KMS-11 (cell line): ENCODE data around the gene ZNF629.

Experiments
- H2AFZ ChIP-seq: fragments of 200-600 bp; sonication (generic); 2 replicates; pipeline ENCODE4 v1.6.1; 2016; ENCODE audit warnings: antibody characterized with exemption, mixed run types, low read depth
- H3K27ac ChIP-seq: fragments of 200-600 bp; sonication (generic); 2 replicates; pipeline ENCODE4 v1.6.1; 2016; ENCODE audit warnings: mild to moderate bottlenecking, mixed run types
- H3K27me3 ChIP-seq: fragments of 200-600 bp; sonication (generic); 2 replicates; pipeline ENCODE4 v1.6.1; 2017; ENCODE audit warnings: mild to moderate bottlenecking, low read depth, mixed run types, moderate library complexity; ENCODE audit not compliant: insufficient read depth
- H3K36me3 ChIP-seq: fragments of 200-600 bp; sonication (generic); 2 replicates; pipeline ENCODE4 v1.6.1; 2017; ENCODE audit warnings: mild to moderate bottlenecking, mixed run types; ENCODE audit not compliant: insufficient read depth
- H3K4me1 ChIP-seq: fragments of 200-600 bp; sonication (generic); 2 replicates; pipeline ENCODE4 v1.6.1; 2016; ENCODE audit warnings: mild to moderate bottlenecking, low read depth, mixed run types; ENCODE audit not compliant: poor library complexity, severe bottlenecking
- H3K4me2 ChIP-seq: fragments of 200-600 bp; sonication (generic); 2 replicates; pipeline ENCODE4 v1.7.0; 2016; ENCODE audit warnings: mild to moderate bottlenecking, mixed run types
- H3K4me3 ChIP-seq: fragments of 200-600 bp; sonication (generic); IDR thresholded peaks from 2 replicates; pipeline ENCODE4 v1.6.1; 2017; ENCODE audit warnings: low read depth, low read length, mixed read lengths; ENCODE audit not compliant: insufficient read depth
- H3K79me2 ChIP-seq: fragments of 200-600 bp; sonication (generic); 2 replicates; pipeline ENCODE4 v1.6.1; 2016; ENCODE audit warnings: low read depth, mixed run types; ENCODE audit not compliant: insufficient read depth
- H3K9ac ChIP-seq: fragments of 200-600 bp; sonication (generic); 2 replicates; pipeline ENCODE4 v1.6.1; 2016; ENCODE audit warnings: mild to moderate bottlenecking, mixed run types
- H4K20me1 ChIP-seq: fragments of 200-600 bp; sonication (generic); 2 replicates; pipeline ENCODE4 v1.6.1; 2016; ENCODE audit warnings: mild to moderate bottlenecking, mixed run types; ENCODE audit not compliant: insufficient read depth
- CTCF ChIP-seq: fragments of 200-600 bp; sonication (generic); conservative IDR thresholded peaks from 2 replicates; pipeline ENCODE4 v1.6.1; 2017; ENCODE audit warnings: low read depth, mild to moderate bottlenecking, antibody characterized with exemption, low read length, moderate library complexity, mixed read lengths

The ZNF629 gene

GRCh38 chr16:30743716-30744115 is 43.3 kb downstream of the ZNF629 start:
- TF ChIP-seq CTCF: no peak

GRCh38 chr16:30741461-30741914 is 45.5 kb downstream of the ZNF629 start:
- H3K4me3 ChIP-seq: no peak overlapping the region
- H2AFZ ChIP-seq: no peak overlapping the region
- H3K27me3 ChIP-seq: no peaks in the 10 kb centered on the region
- H3K9ac ChIP-seq: no peak overlapping the region
- H3K4me2 ChIP-seq: no peak overlapping the region
- no peak overlapping the region for H3K27ac ChIP-seq
- H3K79me2 ChIP-seq: no peaks in the 10 kb centered on the region
- no peak for TF ChIP-seq CTCF
- no peaks in the 10 kb centered on the region for H4K20me1 ChIP-seq
- H3K4me1 ChIP-seq: peaks cover 14% of the 10 kb centered on the region
- H3K36me3 ChIP-seq: no peaks in the 10 kb centered on the region; the same call in 1 of the 2 replicates

More at GRCh38 chr16:30743716-30744115, 43.3 kb downstream of the ZNF629 start:
- H3K27me3 ChIP-seq: no peaks in the 10 kb centered on the region
- no peaks in the 10 kb centered on the region for H3K79me2 ChIP-seq
- H3K9ac ChIP-seq: no peak overlapping the region
- peaks cover 18% of the 10 kb centered on the region for H3K4me1 ChIP-seq
- no peak overlapping the region for H2AFZ ChIP-seq
- no peak overlapping the region for H3K4me3 ChIP-seq
- H4K20me1 ChIP-seq: no peaks in the 10 kb centered on the region
- H3K4me2 ChIP-seq: no peak overlapping the region
- no peaks in the 10 kb centered on the region; the same call in 1 of the 2 replicates for H3K36me3 ChIP-seq
- H3K27ac ChIP-seq: no peak overlapping the region

- TF ChIP-seq CTCF: no peak
- Histone ChIP-seq H3K27me3 (no peaks in the 10 kb centered on the region), H3K36me3 (no peaks in the 10 kb centered on the region; the same call in 1 of the 2 replicates), H3K27ac (no peak overlapping the region), H3K4me3 (no peak overlapping the region), H2AFZ (no peak overlapping the region), H3K4me1 (peaks cover 14% of the 10 kb centered on the region), H4K20me1 (no peaks in the 10 kb centered on the region), H3K4me2 (no peak overlapping the region), H3K9ac (no peak overlapping the region), H3K79me2 (no peaks in the 10 kb centered on the region)
These were observed 46.4 kb downstream of the ZNF629 start for GRCh38 chr16:30740364-30741251.

GRCh38 chr16:30738984-30739951 is 47.7 kb downstream of the ZNF629 start:
- Histone ChIP-seq H3K36me3 (no peaks in the 10 kb centered on the region; the same call in 1 of the 2 replicates), H3K9ac (no peak overlapping the region), H3K4me3 (no peak overlapping the region), H2AFZ (no peak overlapping the region), H3K4me2 (no peak overlapping the region), H4K20me1 (no peaks in the 10 kb centered on the region), H3K27me3 (no peaks in the 10 kb centered on the region), H3K27ac (no peak overlapping the region), H3K4me1 (peaks cover 14% of the 10 kb centered on the region), H3K79me2 (no peaks in the 10 kb centered on the region)
- no peak for TF ChIP-seq CTCF
